ENCODE results near the gene KRTAP5-9. TPM values are rescaled to one million over a fixed set of nuclear protein-coding genes. Genes with fewer than 3 reads are reported as not detected.
"Not testable (repeated sequence)": the region's sequence is repeated elsewhere in the genome, so short reads cannot be mapped to it uniquely, and the experiment has no call there.

KRTAP5-9 gene
- total and polyA plus RNA-seq, 10 of the 15 experiments (the other 5 are each of a cell fraction or from before 2014, with no cell fraction given) = 0.06 to 0.38 (median 0.19) TPM; not detected in 4

DNA sequence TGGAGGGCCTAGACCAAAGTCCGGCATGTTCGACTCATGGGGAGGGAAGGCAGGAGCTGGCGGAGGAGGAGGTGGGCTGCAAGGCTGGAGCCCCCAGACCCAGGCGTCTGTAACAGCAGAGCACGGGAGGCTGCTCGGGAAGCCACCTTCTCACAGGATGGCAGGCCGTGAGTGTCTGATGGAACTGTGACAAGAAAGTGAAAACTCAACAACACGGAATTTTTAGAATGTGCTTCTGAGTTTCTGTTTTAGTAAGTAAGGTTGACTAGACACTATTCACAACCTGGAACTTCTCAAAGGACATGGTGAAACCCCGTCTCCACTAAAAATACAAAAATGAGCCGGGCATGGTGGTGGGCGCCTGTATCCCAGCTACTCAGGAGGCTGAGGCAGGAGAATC is 8.2 kb upstream of the KRTAP5-9 start:
- H2AFZ ChIP-seq (ENCODE audit: control insufficient read depth, low read depth, low read length); H3K36me3 ChIP-seq (ENCODE audit: control insufficient read depth in 2 of 2, insufficient read depth in 2 of 2, low read length in 1 of 2); H3K27me3 ChIP-seq (replicated peaks in 1 of 2; ENCODE audit: control insufficient read depth in 2 of 2, insufficient read depth in 2 of 2, low read length in 1 of 2); FAIRE-seq; H4K20me1 ChIP-seq (ENCODE audit: control insufficient read depth, insufficient read depth); in situ Hi-C loops (cut with MboI); POLR2A ChIA-PET; H3K79me2 ChIP-seq (ENCODE audit: control insufficient read depth, insufficient read depth, low read length); BruUV-seq (replicated peaks); RAD21 ChIA-PET (ENCODE audit: unreplicated experiment): not testable (repeated sequence)
- peak overlapping the region; percentile 74 for H3K4me2 ChIP-seq (ENCODE audit: control insufficient read depth, insufficient read depth)
- under 1% methylated on average over 11 of the region's 11 CpGs for WGBS (ENCODE audit: insufficient coverage, insufficient replicate concordance, low lambda C conversion rate, missing lambda C conversion rate)
- 0 out of 2 replicates have a peak, but pooled peaks have one; percentile 18 for TF ChIP-seq CBX5 (IDR thresholded peaks at IDR 0.05; ENCODE audit: low read depth)
- peak; percentile 73 for TF ChIP-seq JUNB (IDR thresholded peaks at IDR 0.05)
- TF ChIP-seq FOXM1 (IDR thresholded peaks at IDR 0.05; ENCODE audit: low read depth, low read length) = 0 out of 2 replicates have a peak, but pooled peaks have one; percentile 25
- TF ChIP-seq POLR2A (IDR thresholded peaks at IDR 0.05; ENCODE audit: low read depth, low read length) = peak; percentile 60
- peak; percentile 67; the same call in 1 of the 2 replicates for TF ChIP-seq TAF1 (IDR thresholded peaks at IDR 0.05; ENCODE audit: borderline replicate concordance, low read depth, low read length)
- peak; percentile 46; the same call in 1 of the 2 replicates for TF ChIP-seq EED (IDR thresholded peaks at IDR 0.05; ENCODE audit: low read depth)
- TF ChIP-seq, protein P1, sequence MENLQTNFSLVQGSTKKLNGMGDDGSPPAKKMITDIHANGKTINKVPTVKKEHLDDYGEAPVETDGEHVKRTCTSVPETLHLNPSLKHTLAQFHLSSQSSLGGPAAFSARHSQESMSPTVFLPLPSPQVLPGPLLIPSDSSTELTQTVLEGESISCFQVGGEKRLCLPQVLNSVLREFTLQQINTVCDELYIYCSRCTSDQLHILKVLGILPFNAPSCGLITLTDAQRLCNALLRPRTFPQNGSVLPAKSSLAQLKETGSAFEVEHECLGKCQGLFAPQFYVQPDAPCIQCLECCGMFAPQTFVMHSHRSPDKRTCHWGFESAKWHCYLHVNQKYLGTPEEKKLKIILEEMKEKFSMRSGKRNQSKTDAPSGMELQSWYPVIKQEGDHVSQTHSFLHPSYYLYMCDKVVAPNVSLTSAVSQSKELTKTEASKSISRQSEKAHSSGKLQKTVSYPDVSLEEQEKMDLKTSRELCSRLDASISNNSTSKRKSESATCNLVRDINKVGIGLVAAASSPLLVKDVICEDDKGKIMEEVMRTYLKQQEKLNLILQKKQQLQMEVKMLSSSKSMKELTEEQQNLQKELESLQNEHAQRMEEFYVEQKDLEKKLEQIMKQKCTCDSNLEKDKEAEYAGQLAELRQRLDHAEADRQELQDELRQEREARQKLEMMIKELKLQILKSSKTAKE (IDR thresholded peaks at IDR 0.05; ENCODE audit: low read depth, poor library complexity, severe bottlenecking) = peak; percentile 42
- SMC1A ChIA-PET (ENCODE audit: uncharacterized antibody, unreplicated experiment) = interaction anchor here (1.2 kb wide), 1 partner anchor 16 kb away, joined by 5 read pairs; no protein-coding TSS in a partner anchor
- peaks cover 35% of the 10 kb centered on the region for H3K9me3 ChIP-seq (replicated peaks; ENCODE audit: control insufficient read depth, insufficient read depth, low read length)
- peak overlapping the region; percentile 50 for H3K9ac ChIP-seq (ENCODE audit: control insufficient read depth, insufficient read depth, low read length)
- DNase-seq (ENCODE audit: low read depth, low spot score) (peak; percentile 61), ATAC-seq (peak; percentile 79)
- H3K4me3 ChIP-seq = peak overlapping the region; percentile 17; the same call in 1 of the 2 replicates
- H3K27ac ChIP-seq (ENCODE audit: control insufficient read depth, insufficient read depth) = peak overlapping the region; percentile 75
- H3K4me1 ChIP-seq (ENCODE audit: control insufficient read depth, insufficient read depth, low read length) = peaks cover 44% of the 10 kb centered on the region
- intact Hi-C loops (cut with micrococcal nuclease; ENCODE audit: unreplicated experiment) = loop anchor here (1.0 kb wide), 1 partner anchor 51 kb away; no protein-coding TSS in a partner anchor
- CTCF ChIA-PET = interaction anchor here (1.1 kb wide), 2 partner anchors 10 to 23 kb away, joined by 3 to 4 read pairs; no protein-coding TSS in a partner anchor

Measured in GM12878 (cell line).